ENCODE data around the gene CAVIN1. TPM values are rescaled to one million over a fixed set of nuclear protein-coding genes. Genes with fewer than 3 reads are reported as not detected.

Gene CAVIN1
- total and polyA plus RNA-seq, 11 donors: 140 to 318 (median 253) TPM

- no peaks in the 10 kb centered on the region for H3K9me3 ChIP-seq
- H3K27ac ChIP-seq: peak overlapping the region; percentile 96 to 100 (median 99)
- H3K4me1 ChIP-seq: peaks cover 3 to 56% (median 24%) of the 10 kb centered on the region in 12 donors
- intact Hi-C loops (cut with DNase I): loop anchor here in 7 of 10 donors (2.0 to 5.0 kb wide), 3 partner anchors 19 to 66 kb away; no protein-coding TSS in a partner anchor
- H3K4me3 ChIP-seq: peak overlapping the region; percentile 76 to 100 (median 89)
- ATAC-seq (peak in 3 of 4 donors; percentile 8 to 39 (median 20)), DNase-seq (peak in 4 of 5 donors; percentile 50 to 73 (median 56))
- peaks cover 0 to 22% (median 0%) of the 10 kb centered on the region in 9 donors for H3K36me3 ChIP-seq
- H3K27me3 ChIP-seq: no peaks in the 10 kb centered on the region
- WGBS, 4 donors: 0 to 2% (median 1%) methylated on average over 38 to 62 of the region's 62 CpGs
- TF ChIP-seq, protein P1, sequence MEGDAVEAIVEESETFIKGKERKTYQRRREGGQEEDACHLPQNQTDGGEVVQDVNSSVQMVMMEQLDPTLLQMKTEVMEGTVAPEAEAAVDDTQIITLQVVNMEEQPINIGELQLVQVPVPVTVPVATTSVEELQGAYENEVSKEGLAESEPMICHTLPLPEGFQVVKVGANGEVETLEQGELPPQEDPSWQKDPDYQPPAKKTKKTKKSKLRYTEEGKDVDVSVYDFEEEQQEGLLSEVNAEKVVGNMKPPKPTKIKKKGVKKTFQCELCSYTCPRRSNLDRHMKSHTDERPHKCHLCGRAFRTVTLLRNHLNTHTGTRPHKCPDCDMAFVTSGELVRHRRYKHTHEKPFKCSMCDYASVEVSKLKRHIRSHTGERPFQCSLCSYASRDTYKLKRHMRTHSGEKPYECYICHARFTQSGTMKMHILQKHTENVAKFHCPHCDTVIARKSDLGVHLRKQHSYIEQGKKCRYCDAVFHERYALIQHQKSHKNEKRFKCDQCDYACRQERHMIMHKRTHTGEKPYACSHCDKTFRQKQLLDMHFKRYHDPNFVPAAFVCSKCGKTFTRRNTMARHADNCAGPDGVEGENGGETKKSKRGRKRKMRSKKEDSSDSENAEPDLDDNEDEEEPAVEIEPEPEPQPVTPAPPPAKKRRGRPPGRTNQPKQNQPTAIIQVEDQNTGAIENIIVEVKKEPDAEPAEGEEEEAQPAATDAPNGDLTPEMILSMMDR (IDR thresholded peaks at IDR 0.05): no peak
- peak in 1 of 2 donors; percentile 83 for TF ChIP-seq POLR2A (IDR thresholded peaks at IDR 0.05)
Observed at GRCh38 chr17:42387661-42388380, 35.2 kb downstream of the CAVIN1 start.

GRCh38 chr17:42386777-42387657 is 36.0 kb downstream of the CAVIN1 start:
- Histone ChIP-seq H3K9me3 (no peaks in the 10 kb centered on the region), H3K27ac (peak overlapping the region; percentile 96 to 100 (median 99)), H3K4me3 (peak overlapping the region; percentile 76 to 100 (median 89)), H3K4me1 (peaks cover 3 to 64% (median 24%) of the 10 kb centered on the region in 12 donors), H3K36me3 (peaks cover 0 to 22% (median 0%) of the 10 kb centered on the region in 9 donors), H3K27me3 (no peaks in the 10 kb centered on the region)
- WGBS, 4 donors: 0 to 2% (median 1%) methylated on average over 8 of the region's 8 CpGs
- DNase-seq (no peak), ATAC-seq (peak in 1 of 4 donors; percentile 17)
- intact Hi-C loops (cut with DNase I): loop anchor here in 6 of 10 donors (5.0 kb wide), 2 partner anchors 40 to 65 kb away; no protein-coding TSS in a partner anchor
- no peak for TF ChIP-seq POLR2A (IDR thresholded peaks at IDR 0.05)
- TF ChIP-seq, protein P1 (IDR thresholded peaks at IDR 0.05): no peak

DNA sequence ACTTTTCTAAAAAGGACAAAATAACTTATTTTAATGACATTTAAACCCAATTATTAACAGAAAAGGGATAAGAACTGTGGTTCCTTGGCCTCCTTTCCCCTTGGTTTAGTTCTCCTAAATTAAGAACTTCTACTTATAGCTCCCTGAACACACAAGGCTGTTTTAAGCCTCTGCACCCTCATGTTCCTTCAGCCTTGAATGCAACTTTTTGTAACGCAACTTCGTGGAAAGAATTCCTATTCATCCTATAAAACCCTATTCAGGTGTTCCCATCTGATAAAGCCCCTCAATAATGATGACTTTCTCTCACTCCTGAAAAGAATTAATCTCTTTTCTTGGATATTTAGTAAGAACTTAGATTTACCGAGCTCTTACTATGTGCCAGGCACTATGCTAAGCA is 41.2 kb downstream of the CAVIN1 start:
- no peaks in the 10 kb centered on the region for H3K9me3 ChIP-seq
- no peak for ATAC-seq
- TF ChIP-seq POLR2A (IDR thresholded peaks at IDR 0.05): no peak
- TF ChIP-seq, protein P1 (IDR thresholded peaks at IDR 0.05): no peak
- peak overlapping the region in 5 of 12 donors; percentile 29 to 76 (median 51) for H3K27ac ChIP-seq
- peaks cover 0 to 38% (median 0%) of the 10 kb centered on the region in 9 donors for H3K36me3 ChIP-seq
- H3K4me1 ChIP-seq: peaks cover 3 to 100% (median 47%) of the 10 kb centered on the region in 12 donors
- no peak for DNase-seq
- no peaks in the 10 kb centered on the region for H3K27me3 ChIP-seq
- no peak overlapping the region for H3K4me3 ChIP-seq
- WGBS, 4 donors: 49 to 75% (median 57%) methylated on average over 3 of the region's 3 CpGs
- intact Hi-C loops (cut with DNase I): no loop called here

Measured in heart left ventricle (tissue), 16 donors.